GM18505 (cell line): ENCODE measurements around the gene PIGR.
A peak's percentile ranks its signal among the peaks of the same experiment; 100 is the strongest.
"Not testable (repeated sequence)": the region's sequence is repeated elsewhere in the genome, so short reads cannot be mapped to it uniquely, and the experiment has no call there.

Experiments
- ATAC-seq: cut with Tn5 transposase; IDR thresholded peaks from one replicate; pipeline ENCODE4 v1.9.1; 2021; ENCODE audit not compliant: unreplicated experiment
- POLR2A ChIP-seq: IDR thresholded peaks from 4 replicates; pipeline ENCODE4 v1.6.1; 2011; ENCODE audit warnings: borderline replicate concordance; ENCODE audit not compliant: insufficient read depth, insufficient read length; ENCODE audit errors: extremely low read depth

Gene PIGR

GRCh38 chr1:206931709-206932108 is 14.6 kb downstream of the PIGR start:
- TF ChIP-seq POLR2A, result peak; percentile 53
- ATAC-seq, result no peak

DNA sequence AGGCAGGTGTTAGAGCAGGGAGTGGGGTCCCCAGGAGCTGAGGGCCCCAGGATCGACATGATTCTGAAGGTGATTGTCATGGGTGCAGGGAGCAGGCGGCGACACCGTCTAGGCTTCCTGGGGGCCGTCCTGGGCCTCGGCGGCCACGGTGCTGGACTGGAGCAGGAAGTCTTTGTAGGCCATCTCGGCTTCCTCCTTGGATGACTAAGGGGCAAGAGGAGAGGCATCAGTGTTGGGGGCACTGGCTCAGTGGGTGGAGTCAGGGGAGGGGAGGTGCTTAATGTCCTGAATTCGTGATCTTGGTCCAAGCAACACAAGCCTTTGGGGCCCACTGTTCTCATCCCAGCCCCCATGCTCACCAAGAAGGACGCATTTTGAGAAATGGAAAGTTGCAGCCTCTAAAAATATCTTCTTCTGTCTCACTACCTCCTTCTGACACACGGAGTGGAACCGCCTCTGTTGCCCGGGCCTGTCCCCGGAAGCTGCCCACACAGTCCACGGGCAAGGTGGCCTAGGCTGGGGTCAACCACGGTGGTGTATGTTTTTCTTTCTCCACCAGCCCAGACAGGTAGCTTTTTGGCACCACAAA is 16.0 kb downstream of the PIGR start:
- ATAC-seq, result peak; percentile 73
- TF ChIP-seq POLR2A, result peak; percentile 85

DNA sequence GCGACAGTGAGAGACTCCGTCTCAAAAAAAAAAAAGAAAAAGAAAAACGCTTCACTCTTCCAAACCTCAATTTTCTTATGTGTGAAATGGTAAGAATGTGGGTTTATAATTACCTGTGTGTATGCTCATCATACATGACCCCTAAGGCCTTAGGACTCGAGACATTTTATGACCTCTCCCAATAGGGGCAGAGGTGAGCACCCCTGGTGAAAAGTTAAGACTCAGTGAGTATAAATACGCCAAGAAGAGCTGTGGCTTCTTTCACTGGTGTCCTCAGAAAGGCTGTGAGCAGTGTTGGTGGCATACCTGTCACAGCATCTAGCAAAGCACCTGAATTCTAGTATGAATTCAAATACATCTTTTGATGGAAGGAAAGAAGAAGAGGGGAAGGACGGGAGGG is 16.7 kb downstream of the PIGR start:
- ATAC-seq, result no peak
- TF ChIP-seq POLR2A, result no peak

DNA sequence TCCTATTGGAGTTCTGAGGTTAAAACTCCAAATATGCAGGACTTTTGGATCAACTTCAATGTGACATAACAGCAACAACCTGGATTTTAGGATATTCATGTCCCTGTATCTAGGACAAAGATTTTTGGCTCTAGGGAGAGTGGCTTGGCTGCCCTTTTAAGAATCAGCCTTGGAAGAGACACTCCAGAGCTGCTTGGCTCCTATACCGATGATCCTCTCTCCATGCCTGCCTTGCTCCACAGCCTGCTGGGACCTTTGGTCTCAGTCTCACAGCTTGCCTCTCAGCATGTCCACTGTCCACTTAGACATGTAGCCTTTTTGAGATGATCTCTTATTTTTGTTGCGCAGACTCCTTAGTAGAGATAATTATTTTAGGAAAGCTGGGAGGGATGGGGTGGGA is 20.0 kb downstream of the PIGR start:
- TF ChIP-seq POLR2A, result no peak
- ATAC-seq, result no peak

- peak; percentile 57 for TF ChIP-seq POLR2A
Measured at GRCh38 chr1:206925106-206925736, 21.0 kb downstream of the PIGR start.

DNA sequence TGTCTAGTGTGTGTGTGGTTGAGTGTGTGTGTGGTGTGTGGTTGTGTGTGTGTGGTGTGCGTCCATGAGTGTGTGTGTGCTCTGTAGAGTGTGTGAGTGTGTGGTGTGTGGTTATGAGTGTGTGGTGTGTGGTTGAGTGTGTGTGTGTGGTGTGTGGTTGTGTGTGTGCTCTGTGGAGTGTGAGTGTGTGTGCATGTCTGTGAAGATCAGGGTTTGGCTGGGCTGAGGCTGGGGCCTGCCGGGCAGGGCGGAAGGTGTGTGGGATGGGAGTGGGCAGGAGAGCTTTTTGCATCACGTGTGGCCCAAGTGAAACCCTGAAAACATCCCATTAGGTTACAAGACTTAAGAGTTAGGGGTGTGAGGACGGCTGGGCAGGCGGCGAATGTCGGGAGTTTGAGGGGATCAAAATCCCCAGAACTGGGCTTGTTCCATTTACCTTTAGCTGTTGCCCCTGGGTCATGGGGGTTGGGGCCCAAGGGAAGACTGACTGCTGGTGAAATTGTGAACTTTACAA is 21.6 kb downstream of the PIGR start:
- peak; percentile 21 for TF ChIP-seq POLR2A
- peak; percentile 10 for ATAC-seq

More at GRCh38 chr1:206925106-206925736, 21.0 kb downstream of the PIGR start:
- ATAC-seq, result peak; percentile 46

- peak; percentile 54 for TF ChIP-seq POLR2A
- ATAC-seq, result not testable (repeated sequence)
Measured at GRCh38 chr1:206923961-206924557, 22.2 kb downstream of the PIGR start.

DNA sequence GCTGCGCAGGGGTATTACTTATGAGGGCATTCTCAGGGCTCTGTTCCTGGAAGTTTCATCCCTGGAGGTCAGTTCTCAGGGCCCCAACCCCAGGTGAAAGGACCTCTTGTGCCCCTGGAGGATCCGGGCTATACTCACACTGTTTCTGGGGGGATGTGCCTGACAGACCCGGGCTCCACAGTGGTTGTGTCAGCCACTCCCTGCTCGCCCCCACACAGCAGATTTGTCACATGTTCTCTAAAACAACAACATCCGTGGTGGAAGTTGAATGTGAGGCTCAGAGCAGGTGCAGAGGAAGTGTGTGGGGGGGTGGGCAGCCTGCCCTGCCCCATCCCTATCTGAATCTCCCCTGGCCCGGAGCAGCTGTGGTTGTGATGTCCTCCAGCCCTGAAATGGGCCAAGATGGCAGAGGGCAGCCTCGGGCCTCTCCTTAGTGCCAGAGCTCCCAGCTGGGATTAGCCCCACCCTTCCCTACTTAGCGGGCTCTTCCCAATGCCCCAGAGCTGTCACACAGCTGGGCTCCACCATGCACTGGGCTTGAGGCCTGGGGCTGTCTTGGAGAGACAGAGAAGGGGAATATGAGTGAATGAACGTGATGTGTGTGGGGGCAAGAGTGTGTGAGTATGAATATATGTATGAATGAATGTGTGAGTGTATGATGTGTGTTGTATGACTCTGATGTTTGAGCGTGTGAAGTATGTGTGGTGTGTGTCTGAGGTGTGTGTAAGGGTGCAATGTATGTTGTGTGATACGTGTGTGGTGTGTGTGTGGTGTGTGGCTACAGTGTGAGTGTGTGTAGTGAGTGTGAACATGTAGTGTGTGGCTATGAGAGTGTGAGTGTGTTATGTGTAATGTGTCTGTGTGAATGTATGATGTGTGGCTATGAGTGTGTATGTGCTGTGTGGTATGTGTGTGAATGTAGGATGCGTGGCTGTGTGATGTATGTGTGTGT is 23.0 kb downstream of the PIGR start:
- ATAC-seq, result peak; percentile 43
- peak; percentile 70 for TF ChIP-seq POLR2A

- no peak for TF ChIP-seq POLR2A
- no peak for ATAC-seq
Measured at GRCh38 chr1:206922524-206922923, 23.7 kb downstream of the PIGR start.

DNA sequence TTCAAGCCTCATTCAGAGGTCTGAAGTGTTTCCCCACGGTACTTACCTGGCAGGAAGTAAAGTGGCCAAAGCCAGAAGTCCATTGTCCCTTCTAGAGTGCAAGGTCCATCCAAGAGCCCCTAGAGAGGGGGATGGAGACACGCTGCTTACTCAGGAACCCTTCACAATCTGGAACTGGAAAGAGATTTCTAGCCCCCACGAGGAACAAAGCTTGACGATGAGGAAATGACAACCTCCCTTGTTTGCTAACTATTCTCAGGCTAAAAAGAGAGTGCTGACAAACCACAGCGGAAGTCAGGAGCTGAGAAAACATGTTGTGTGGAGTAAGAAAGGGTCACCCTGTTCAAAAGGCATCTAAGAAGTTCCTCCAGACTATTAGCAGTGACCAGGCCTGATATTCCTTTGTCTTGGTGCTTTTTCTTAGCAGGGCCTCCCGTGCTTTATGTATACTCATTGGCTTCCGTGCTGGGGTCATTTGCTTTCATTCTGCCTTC is 24.4 kb downstream of the PIGR start, which contains the start of gene FCMR:
FCMR (minus strand) TSS at position 170 of the 494 bp plus-strand sequence; CDS start at position 83, 87 bp downstream.
- TF ChIP-seq POLR2A, result peak; percentile 80
- ATAC-seq, result no peak

DNA sequence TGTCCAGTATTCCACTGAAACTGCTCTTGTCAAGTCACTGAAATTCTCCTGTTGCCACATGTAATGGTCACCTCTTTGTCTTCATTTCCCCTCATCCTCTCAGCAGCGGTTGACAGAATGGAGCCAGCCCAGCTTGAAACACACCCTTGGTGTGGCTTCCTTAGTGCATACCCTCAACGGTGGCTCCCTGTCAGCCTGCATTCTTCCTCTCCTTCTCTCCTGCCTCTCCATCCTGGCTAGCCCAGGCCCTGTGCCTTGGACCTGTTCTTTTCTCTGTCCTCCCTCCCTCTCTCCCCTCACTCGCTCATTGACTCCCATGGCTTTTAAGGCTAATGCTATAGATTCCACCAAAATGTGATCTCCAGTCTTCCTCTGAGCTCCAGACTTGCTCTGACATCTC is 28.2 kb downstream of the PIGR start:
- no peak for ATAC-seq
- no peak for TF ChIP-seq POLR2A

DNA sequence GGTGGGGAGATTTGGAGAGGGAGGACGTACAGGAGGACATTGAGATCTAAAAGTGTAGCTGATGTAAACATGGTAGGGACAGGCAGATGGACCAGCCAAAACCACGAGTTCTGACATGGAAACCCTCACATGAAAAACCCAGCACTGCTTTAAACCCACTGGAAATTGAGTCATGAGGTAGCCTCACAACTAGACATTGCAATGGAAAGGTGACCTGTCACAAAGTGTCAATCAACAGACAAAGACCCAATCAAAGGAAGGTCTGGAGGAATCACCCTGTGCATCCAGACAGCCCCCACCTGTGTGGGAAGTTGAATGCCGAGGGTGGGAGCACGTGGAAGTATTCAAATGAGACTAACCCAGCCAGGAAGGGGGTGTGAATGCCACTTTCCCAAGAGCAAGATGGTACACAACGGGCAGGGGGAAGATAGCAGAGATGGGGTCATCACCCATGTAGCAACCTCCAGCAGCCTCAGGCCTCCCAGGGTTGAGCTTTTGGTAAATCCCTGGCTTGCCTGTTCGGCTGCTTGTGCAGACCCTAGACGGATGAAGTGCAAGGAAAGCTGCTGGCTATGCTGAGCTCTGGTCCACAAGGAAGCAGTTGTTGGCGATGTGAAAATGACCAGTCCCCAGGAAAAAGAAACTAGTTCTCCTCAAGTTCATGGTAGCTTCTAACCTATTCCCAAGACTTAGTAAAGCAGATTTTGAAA is 30.1 kb downstream of the PIGR start:
- no peak for TF ChIP-seq POLR2A

More for the DNA sequence above, 30.1 kb downstream of the PIGR start:
- no peak for ATAC-seq
